Gastrocnemius medialis (tissue), 4 donors: Measurements from ENCODE around the gene TCTN2. TPM values are rescaled to one million over a fixed set of nuclear protein-coding genes. Genes with fewer than 3 reads are reported as not detected.
A peak's percentile ranks its signal among the peaks of the same experiment; 100 is the strongest.

Experiments used
- ATAC-seq, 2 donors: fragments of 150-250 bp; one replicate each; pipeline ENCODE4 v1.9.1; 2016
- DNase-seq, 2 donors: peaks; one replicate each; pipeline ENCODE4 v3.0.0-alpha.2; 2019
- H3K27ac ChIP-seq, 4 donors: fragments of 200-600 bp; sonication (generic); 1 replicate in 1 of 4; 2 replicates in 3 of 4; pipeline ENCODE4 v1.5.1; 2016 to 2018; ENCODE audit warnings: mild to moderate bottlenecking in 2 of 4, moderate library complexity in 1 of 4
- H3K27me3 ChIP-seq, 3 donors: fragments of 200-600 bp; sonication (generic) in 2 of 3; 1 replicate in 1 of 3; 2 replicates in 2 of 3; pipeline versions ENCODE4 v1.5.1 to v1.6.0; 2016 to 2019; ENCODE audit warnings: mild to moderate bottlenecking in 1 of 3, moderate library complexity in 1 of 3
- H3K36me3 ChIP-seq, 2 donors: fragments of 200-600 bp; sonication (generic) in 1 of 2; one replicate each; pipeline ENCODE4 v1.5.1; 2017 to 2018
- H3K4me1 ChIP-seq, 2 donors: fragments of 200-600 bp; sonication (generic) in 1 of 2; one replicate each; pipeline ENCODE4 v1.5.1; 2016 to 2017; ENCODE audit warnings: mild to moderate bottlenecking in 2 of 2
- H3K4me3 ChIP-seq, 4 donors: fragments of 200-600 bp; sonication (generic) in 3 of 4; 1 replicate in 1 of 4; 2 replicates in 3 of 4; pipeline ENCODE4 v1.5.1; 2016 to 2019; ENCODE audit warnings: mild to moderate bottlenecking in 2 of 4
- H3K9me3 ChIP-seq, 3 donors: fragments of 200-600 bp; sonication (generic) in 2 of 3; 1 replicate in 1 of 3; 2 replicates in 2 of 3; pipeline ENCODE4 v1.5.1; 2016 to 2019
- POLR2A ChIP-seq, 2 donors: fragments of 450-650 bp; IDR thresholded peaks; one replicate each; pipeline ENCODE4 v1.6.1; 2017; ENCODE audit warnings: antibody characterized with exemption in 2 of 2, mild to moderate bottlenecking in 2 of 2, moderate library complexity in 2 of 2
- in situ Hi-C, 4 donors: fragments of 200-750 bp; cut with MboI; loops; one replicate each; pipeline versions ENCODE4 v1.15.0 to v1.8.0; 2017; ENCODE audit warnings: low sequenced_read_pairs in 4 of 4
- intact Hi-C: fragments of 100-400 bp; cut with DNase I; formaldehyde crosslinking; loops from one replicate; pipeline ENCODE4 v1.15.1; 2023; ENCODE audit warnings: low total_unique reads
- total RNA-seq, 4 donors: library from RNA; depleted of rRNA; stranded (reverse); fragments of >200 nt; gene quantifications; one replicate each; pipeline versions ENCODE4 v1.1.0 to v1.2.3, GENCODE V29; 2016
- TF ChIP-seq, protein P1 (sequence below), 5 experiments: fragments of 450-650 bp in 3 of 5; fragments of 200-600 bp in 2 of 5; sonication (generic) in 2 of 5; IDR thresholded peaks in 4 of 5; conservative IDR thresholded peaks in 1 of 5; 1 replicate in 4 of 5; 2 replicates in 1 of 5; pipeline ENCODE4 v1.5.1; 2016 to 2019; ENCODE audit warnings: antibody characterized with exemption in 5 of 5, mild to moderate bottlenecking in 3 of 5, moderate library complexity in 3 of 5

The TCTN2 gene
- total RNA-seq, 4 donors from 2014 or later, result 1.2 to 5.0 (median 1.6) TPM

DNA sequence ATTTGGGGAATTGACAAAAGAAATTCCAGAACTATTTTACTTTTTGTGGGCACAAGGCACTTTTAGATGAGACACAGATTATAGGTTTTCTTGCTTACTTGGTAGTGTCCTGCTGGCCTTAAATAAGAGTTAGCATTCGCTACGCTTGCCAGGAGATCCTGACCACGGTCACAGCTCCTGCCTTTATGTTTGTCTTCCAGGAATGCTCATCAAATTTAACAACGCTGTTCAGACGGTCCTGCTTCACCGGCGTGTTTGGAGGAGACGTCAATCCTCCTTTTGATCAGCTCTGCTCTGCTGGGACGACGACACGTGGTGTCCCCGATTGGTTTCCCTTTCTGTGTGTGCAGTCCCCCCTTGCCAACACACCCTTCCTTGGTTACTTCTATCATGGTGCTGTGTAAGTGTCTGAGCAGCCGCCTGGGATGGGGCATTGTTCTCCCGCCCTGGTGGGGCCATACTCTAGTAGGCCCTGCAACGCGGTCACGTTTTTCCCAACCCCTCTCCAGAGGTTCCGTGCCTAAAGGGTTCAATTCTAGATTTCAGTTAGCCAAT, 15.8 kb downstream of the TCTN2 start:
- Histone ChIP-seq H3K4me1 (no peaks in the 10 kb centered on the region), H3K4me3 (no peak overlapping the region), H3K36me3 (no peaks in the 10 kb centered on the region), H3K27me3 (no peaks in the 10 kb centered on the region), H3K27ac (no peak overlapping the region), H3K9me3 (no peaks in the 10 kb centered on the region)
- no peak for TF ChIP-seq POLR2A (IDR thresholded peaks at IDR 0.05)
- TF ChIP-seq, protein P1, sequence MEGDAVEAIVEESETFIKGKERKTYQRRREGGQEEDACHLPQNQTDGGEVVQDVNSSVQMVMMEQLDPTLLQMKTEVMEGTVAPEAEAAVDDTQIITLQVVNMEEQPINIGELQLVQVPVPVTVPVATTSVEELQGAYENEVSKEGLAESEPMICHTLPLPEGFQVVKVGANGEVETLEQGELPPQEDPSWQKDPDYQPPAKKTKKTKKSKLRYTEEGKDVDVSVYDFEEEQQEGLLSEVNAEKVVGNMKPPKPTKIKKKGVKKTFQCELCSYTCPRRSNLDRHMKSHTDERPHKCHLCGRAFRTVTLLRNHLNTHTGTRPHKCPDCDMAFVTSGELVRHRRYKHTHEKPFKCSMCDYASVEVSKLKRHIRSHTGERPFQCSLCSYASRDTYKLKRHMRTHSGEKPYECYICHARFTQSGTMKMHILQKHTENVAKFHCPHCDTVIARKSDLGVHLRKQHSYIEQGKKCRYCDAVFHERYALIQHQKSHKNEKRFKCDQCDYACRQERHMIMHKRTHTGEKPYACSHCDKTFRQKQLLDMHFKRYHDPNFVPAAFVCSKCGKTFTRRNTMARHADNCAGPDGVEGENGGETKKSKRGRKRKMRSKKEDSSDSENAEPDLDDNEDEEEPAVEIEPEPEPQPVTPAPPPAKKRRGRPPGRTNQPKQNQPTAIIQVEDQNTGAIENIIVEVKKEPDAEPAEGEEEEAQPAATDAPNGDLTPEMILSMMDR (IDR thresholded peaks at IDR 0.05 in 4 of 5, conservative IDR thresholded peaks at IDR 0.05 in 1 of 5), result no peak
- DNase-seq (no peak), ATAC-seq (no peak)
- in situ Hi-C loops (no loop called here), intact Hi-C loops (no loop called here)

DNA sequence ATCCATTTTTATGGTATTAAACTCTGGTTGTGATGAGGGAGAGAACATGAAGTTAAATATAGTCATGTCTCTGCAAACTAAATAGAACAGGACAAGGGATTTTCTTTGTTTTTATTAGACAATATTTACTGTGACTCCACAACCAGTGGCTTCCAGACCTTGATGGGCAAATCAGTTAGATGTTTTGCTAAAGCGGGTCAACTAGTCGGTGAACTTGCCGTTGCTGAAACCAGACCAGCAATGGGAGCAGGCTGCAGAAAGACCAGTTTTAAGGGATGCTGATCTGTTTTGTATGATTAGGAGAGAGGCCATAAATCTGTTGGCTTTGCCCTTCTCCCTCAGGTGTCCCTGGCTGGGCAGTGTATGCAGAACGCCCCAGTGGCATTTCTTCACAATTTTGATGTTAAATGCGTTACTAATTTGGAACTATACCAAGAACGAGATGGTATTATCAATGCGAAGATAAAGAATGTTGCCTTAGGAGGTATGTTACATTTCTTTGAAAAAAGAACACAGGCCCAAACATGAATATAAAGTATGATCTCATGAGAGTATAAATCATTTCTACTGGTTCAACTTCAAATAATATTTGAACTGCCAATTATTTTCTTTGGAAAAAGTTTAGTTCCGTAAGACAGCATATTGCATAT, 19.4 kb downstream of the TCTN2 start:
- TF ChIP-seq POLR2A (IDR thresholded peaks at IDR 0.05), result no peak
- TF ChIP-seq, protein P1 (IDR thresholded peaks at IDR 0.05 in 4 of 5, conservative IDR thresholded peaks at IDR 0.05 in 1 of 5), result no peak
- H3K27me3 ChIP-seq, result no peaks in the 10 kb centered on the region
- no peak for DNase-seq
- no peak overlapping the region for H3K4me3 ChIP-seq
- no peaks in the 10 kb centered on the region for H3K36me3 ChIP-seq
- ATAC-seq, result no peak
- intact Hi-C loops, result no loop called here
- no peak overlapping the region for H3K27ac ChIP-seq
- in situ Hi-C loops, result no loop called here
- no peaks in the 10 kb centered on the region for H3K9me3 ChIP-seq
- no peaks in the 10 kb centered on the region for H3K4me1 ChIP-seq

DNA sequence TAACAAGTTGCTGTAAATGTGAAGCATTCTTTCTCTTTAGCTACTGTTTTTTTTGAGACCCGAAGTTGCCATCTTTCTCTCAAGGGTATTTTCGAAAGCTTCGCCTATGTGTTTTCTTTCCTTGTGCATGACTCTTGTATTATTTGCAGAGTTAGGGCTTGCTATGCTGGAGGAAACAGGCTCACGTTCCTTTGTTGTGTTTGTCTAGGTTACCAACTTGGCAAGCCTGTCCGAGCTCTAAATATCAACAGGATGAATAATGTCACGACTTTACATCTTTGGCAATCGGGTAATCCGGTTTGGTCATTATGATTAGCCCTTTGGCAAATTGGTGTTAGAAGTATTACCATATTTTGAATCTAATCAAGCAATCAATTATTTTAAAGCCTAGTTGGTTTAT, 25.3 kb downstream of the TCTN2 start:
- H3K27me3 ChIP-seq, result no peaks in the 10 kb centered on the region
- no peaks in the 10 kb centered on the region for H3K4me1 ChIP-seq
- DNase-seq, result no peak
- TF ChIP-seq, protein P1 (IDR thresholded peaks at IDR 0.05 in 4 of 5, conservative IDR thresholded peaks at IDR 0.05 in 1 of 5), result no peak
- no peak for TF ChIP-seq POLR2A (IDR thresholded peaks at IDR 0.05)
- no peak overlapping the region for H3K4me3 ChIP-seq
- in situ Hi-C loops, result no loop called here
- H3K27ac ChIP-seq, result no peak overlapping the region
- H3K9me3 ChIP-seq, result no peaks in the 10 kb centered on the region
- H3K36me3 ChIP-seq, result no peaks in the 10 kb centered on the region
- intact Hi-C loops, result no loop called here
- peak in 1 of 2 donors; percentile 42 for ATAC-seq

DNA sequence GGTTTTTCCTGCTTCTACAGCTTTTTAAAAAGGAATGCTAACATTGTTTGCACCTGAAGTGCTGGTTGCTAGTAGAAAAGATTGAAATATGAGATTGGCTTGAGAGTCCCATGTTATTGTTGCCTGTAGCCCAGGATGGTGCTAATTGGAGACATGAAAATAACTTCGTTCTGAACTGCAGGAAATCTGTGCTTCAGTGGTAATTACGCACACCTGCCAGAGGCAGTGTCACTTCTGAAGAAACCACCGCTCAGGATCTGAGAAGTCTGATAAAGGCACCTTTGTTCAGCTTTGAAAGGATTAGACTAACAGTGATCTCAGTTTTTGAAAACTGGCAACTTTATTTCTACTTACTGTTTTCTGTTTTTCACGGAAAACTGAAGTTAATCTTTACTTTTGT, 25.7 kb downstream of the TCTN2 start:
- Histone ChIP-seq H3K27me3 (no peaks in the 10 kb centered on the region), H3K27ac (no peak overlapping the region), H3K9me3 (no peaks in the 10 kb centered on the region), H3K4me1 (no peaks in the 10 kb centered on the region), H3K4me3 (no peak overlapping the region), H3K36me3 (no peaks in the 10 kb centered on the region)
- intact Hi-C loops, result no loop called here
- no peak for ATAC-seq
- DNase-seq, result no peak
- TF ChIP-seq, protein P1 (IDR thresholded peaks at IDR 0.05 in 4 of 5, conservative IDR thresholded peaks at IDR 0.05 in 1 of 5), result no peak
- TF ChIP-seq POLR2A (IDR thresholded peaks at IDR 0.05), result no peak
- in situ Hi-C loops, result no loop called here
